Left ventricle myocardium superior (tissue), 1 donor: ENCODE measurements around the gene GPR21. TPM values are rescaled to one million over a fixed set of nuclear protein-coding genes. Genes with fewer than 3 reads are reported as not detected.

Experiments used
- total RNA-seq: library from RNA; stranded (reverse); fragmentation: NEBNext Ultra II Directional; extraction: Animal tissue kit (Norgen Biotek cat#: 25700); gene quantifications from one replicate; pipeline ENCODE4 v1.2.1, GENCODE V29; 2021
- donor health status: DM: no; HTN: yes; CAD: no; lungs with severe emphysema.

The GPR21 gene
- total RNA-seq, 1 donor from 2014 or later = 0.72 TPM

Other genes with a start within 250 kb of the GPR21 start
- not detected for gene OR5C1, start 244.7 kb upstream of the GPR21 start, total RNA-seq
- gene OR1K1, start 233.5 kb upstream of the GPR21 start, total RNA-seq = not detected
- gene PDCL, start 205.1 kb upstream of the GPR21 start, total RNA-seq = 7.7 TPM
- 35.9 TPM for gene RC3H2, start 128.3 kb upstream of the GPR21 start, total RNA-seq
- gene ZBTB6, start 120.3 kb upstream of the GPR21 start, total RNA-seq = 5.8 TPM
- 5.4 TPM for gene ZBTB26, start 102.2 kb upstream of the GPR21 start, total RNA-seq
- 47.4 TPM for gene RABGAP1, start 92.6 kb upstream of the GPR21 start, total RNA-seq
- 21.3 TPM for gene STRBP, start 234.9 kb downstream of the GPR21 start, total RNA-seq